Astrocyte (in vitro differentiated cells and primary cell): ENCODE measurements around the gene BATF3.

Experiments
- EZH2 ChIP-seq: IDR thresholded peaks from 2 replicates; pipeline ENCODE4 v1.6.1; 2012; ENCODE audit warnings: mild to moderate bottlenecking, low read length, inconsistent platforms; ENCODE audit not compliant: insufficient read depth
- TF ChIP-seq, protein P1 (sequence below): IDR thresholded peaks from 2 replicates; pipeline ENCODE4 v1.5.1; 2011; ENCODE audit warnings: low read depth, mild to moderate bottlenecking, inconsistent platforms, low read length, moderate library complexity; ENCODE audit not compliant: insufficient read depth

DNA sequence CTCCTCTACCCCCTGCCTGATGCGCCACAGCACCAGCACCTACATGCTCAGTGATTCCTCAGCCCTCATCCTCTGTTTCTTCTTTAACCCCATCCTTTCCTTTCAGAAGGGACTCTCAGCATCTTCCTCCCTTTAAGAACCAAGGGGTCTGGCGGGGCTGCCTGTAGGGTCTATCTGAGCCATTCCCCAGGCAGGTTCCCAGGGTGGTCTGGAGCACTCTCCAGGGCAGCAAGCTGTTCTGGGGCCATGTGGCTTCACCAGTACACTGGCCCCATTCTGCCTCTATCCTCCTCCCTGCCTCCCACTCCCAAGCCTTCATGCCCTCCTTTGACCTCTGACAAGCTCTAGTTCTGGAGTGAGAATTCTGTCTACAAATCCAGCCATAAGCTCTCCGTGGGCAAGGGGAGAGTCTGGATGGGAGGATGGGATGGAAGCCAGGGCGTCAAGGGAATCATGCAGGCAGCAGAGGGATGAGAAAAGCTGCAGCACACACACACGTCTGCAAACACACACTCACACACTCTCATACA lies 10.4 kb downstream of the BATF3 start:
- TF ChIP-seq EZH2 = no peak
- TF ChIP-seq, protein P1, sequence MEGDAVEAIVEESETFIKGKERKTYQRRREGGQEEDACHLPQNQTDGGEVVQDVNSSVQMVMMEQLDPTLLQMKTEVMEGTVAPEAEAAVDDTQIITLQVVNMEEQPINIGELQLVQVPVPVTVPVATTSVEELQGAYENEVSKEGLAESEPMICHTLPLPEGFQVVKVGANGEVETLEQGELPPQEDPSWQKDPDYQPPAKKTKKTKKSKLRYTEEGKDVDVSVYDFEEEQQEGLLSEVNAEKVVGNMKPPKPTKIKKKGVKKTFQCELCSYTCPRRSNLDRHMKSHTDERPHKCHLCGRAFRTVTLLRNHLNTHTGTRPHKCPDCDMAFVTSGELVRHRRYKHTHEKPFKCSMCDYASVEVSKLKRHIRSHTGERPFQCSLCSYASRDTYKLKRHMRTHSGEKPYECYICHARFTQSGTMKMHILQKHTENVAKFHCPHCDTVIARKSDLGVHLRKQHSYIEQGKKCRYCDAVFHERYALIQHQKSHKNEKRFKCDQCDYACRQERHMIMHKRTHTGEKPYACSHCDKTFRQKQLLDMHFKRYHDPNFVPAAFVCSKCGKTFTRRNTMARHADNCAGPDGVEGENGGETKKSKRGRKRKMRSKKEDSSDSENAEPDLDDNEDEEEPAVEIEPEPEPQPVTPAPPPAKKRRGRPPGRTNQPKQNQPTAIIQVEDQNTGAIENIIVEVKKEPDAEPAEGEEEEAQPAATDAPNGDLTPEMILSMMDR = no peak
